GM10248 (cell line): ENCODE measurements around the gene HEATR5A.
"Not testable (repeated sequence)": the region's sequence is repeated elsewhere in the genome, so short reads cannot be mapped to it uniquely, and the experiment has no call there.

ENCODE experiments used
- CTCF ChIA-PET: fragments of 300-600 bp; sonication (Branson Sonifier 250); formaldehyde crosslinking; extraction: SDS; loops from one replicate; lab custom pipeline; 2021; ENCODE audit warnings: antibody characterized with exemption; lab: Yijun Ruan, JAX
- POLR2A ChIA-PET: fragments of 350-650 bp; sonication (Branson Sonifier 250); formaldehyde crosslinking; extraction: SDS; loops from one replicate; lab custom pipeline; 2020; ENCODE audit warnings: antibody characterized with exemption; lab: Yijun Ruan, JAX
- DNase-seq: peaks from one replicate; pipeline ENCODE4 v3.0.0; 2012; ENCODE audit errors: extremely low spot score
- CTCF ChIP-seq: IDR thresholded peaks from 2 replicates; pipeline ENCODE4 v1.5.1; 2012; ENCODE audit warnings: mild to moderate bottlenecking, low read depth; ENCODE audit errors: extremely low read depth, missing control alignments, control extremely low read depth

HEATR5A gene

GRCh38 chr14:31244626-31245025 lies 175.7 kb downstream of the HEATR5A start:
- POLR2A ChIA-PET, result no interaction called here
- DNase-seq, result no peak
- TF ChIP-seq CTCF, result no peak
- CTCF ChIA-PET, result no interaction called here

GRCh38 chr14:31243860-31244259 lies 176.5 kb downstream of the HEATR5A start:
- no peak for TF ChIP-seq CTCF
- ChIA-PET POLR2A (no interaction called here), CTCF (interaction anchor here (0.7 to 1.0 kb wide), 2 partner anchors 13 to 36 kb away, joined by 3 read pairs; partner anchors contain the start of gene HECTD1)
- DNase-seq, result no peak

GRCh38 chr14:31242161-31242940 lies 178.0 kb downstream of the HEATR5A start:
- POLR2A ChIA-PET, DNase-seq: not testable (repeated sequence)
- CTCF ChIA-PET, result interaction anchor here (1.0 kb wide), 1 partner anchor 35 kb away, joined by 3 read pairs; the partner anchor contains the start of gene HECTD1
